Choroid plexus epithelial cell (primary cell): ENCODE data around the gene ADCY7.
A peak's percentile ranks its signal among the peaks of the same experiment; 100 is the strongest.

Experiments
- DNase-seq: peaks from one replicate; pipeline ENCODE4 v3.0.0-alpha.2; 2010; ENCODE audit warnings: low read depth
- H3K4me3 ChIP-seq: 2 replicates; pipeline ENCODE4 v1.5.1; 2011; ENCODE audit warnings: low read depth, mild to moderate bottlenecking, control low read depth, low read length, moderate library complexity
- CTCF ChIP-seq: conservative IDR thresholded peaks from 2 replicates; pipeline ENCODE4 v1.5.1; 2011; ENCODE audit warnings: low read depth, mild to moderate bottlenecking, control low read depth, inconsistent platforms, low read length, moderate library complexity

The ADCY7 gene

GRCh38 chr16:50303041-50303604, 36.8 kb downstream of the ADCY7 start:
- no peak overlapping the region for H3K4me3 ChIP-seq
- DNase-seq = peak; percentile 41
- TF ChIP-seq CTCF = no peak

- peak; percentile 71 for DNase-seq
- TF ChIP-seq CTCF = no peak
- H3K4me3 ChIP-seq = no peak overlapping the region
These were observed 37.5 kb downstream of the ADCY7 start for GRCh38 chr16:50303605-50304466.

GRCh38 chr16:50304467-50305440, 38.4 kb downstream of the ADCY7 start:
- no peak overlapping the region for H3K4me3 ChIP-seq
- no peak for DNase-seq
- no peak for TF ChIP-seq CTCF

GRCh38 chr16:50305441-50306061, 39.2 kb downstream of the ADCY7 start:
- TF ChIP-seq CTCF = no peak
- no peak for DNase-seq
- H3K4me3 ChIP-seq = no peak overlapping the region

GRCh38 chr16:50306287-50306686, 39.9 kb downstream of the ADCY7 start:
- H3K4me3 ChIP-seq = no peak overlapping the region
- DNase-seq = no peak
- no peak for TF ChIP-seq CTCF

- no peak for DNase-seq
- TF ChIP-seq CTCF = no peak
- H3K4me3 ChIP-seq = no peak overlapping the region
These were observed 42.0 kb downstream of the ADCY7 start for GRCh38 chr16:50308237-50308965.
